ENCODE data around the gene PSMD11.

PSMD11 gene

GRCh38 chr17:32508926-32509325 is 64.6 kb downstream of the PSMD11 start:
- Histone ChIP-seq H3K79me2 (no peaks in the 10 kb centered on the region), H3K4me2 (ENCODE audit: low read length) (no peak overlapping the region), H3K27ac (no peak overlapping the region), H3K27me3 (ENCODE audit: control insufficient read depth, insufficient read depth, low read length) (no peaks in the 10 kb centered on the region), H3K9me3 (ENCODE audit: control insufficient read depth, low read length) (no peaks in the 10 kb centered on the region), H3K4me3 (ENCODE audit: low read depth, low read length) (no peak overlapping the region), H3K4me1 (no peaks in the 10 kb centered on the region), H3K9ac (no peak overlapping the region), H3K36me3 (ENCODE audit: control insufficient read depth, insufficient read depth, low read length) (no peaks in the 10 kb centered on the region), H2AFZ (no peak overlapping the region)
- TF ChIP-seq, protein P1, sequence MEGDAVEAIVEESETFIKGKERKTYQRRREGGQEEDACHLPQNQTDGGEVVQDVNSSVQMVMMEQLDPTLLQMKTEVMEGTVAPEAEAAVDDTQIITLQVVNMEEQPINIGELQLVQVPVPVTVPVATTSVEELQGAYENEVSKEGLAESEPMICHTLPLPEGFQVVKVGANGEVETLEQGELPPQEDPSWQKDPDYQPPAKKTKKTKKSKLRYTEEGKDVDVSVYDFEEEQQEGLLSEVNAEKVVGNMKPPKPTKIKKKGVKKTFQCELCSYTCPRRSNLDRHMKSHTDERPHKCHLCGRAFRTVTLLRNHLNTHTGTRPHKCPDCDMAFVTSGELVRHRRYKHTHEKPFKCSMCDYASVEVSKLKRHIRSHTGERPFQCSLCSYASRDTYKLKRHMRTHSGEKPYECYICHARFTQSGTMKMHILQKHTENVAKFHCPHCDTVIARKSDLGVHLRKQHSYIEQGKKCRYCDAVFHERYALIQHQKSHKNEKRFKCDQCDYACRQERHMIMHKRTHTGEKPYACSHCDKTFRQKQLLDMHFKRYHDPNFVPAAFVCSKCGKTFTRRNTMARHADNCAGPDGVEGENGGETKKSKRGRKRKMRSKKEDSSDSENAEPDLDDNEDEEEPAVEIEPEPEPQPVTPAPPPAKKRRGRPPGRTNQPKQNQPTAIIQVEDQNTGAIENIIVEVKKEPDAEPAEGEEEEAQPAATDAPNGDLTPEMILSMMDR (IDR thresholded peaks at IDR 0.05), result no peak

DNA sequence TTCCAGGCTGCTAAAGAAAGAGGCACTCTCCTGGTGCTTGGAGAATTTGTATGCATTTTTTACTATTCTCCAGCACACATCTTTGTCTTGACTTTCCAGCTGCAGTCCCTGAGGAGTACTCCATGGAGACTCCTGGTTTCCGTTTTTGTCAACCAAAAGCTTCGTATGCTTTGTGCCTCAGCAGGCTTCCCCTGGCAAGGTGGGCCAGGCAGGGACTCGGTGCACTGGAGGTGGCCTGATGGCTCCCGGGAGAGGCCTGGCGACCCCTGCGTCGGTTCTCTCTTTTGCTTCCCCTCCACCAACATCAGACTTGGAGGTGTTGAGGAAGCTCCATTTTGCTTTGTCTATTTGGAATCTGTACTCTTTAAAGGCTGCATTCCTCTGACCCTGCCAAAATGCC is 66.2 kb downstream of the PSMD11 start:
- H3K4me3 ChIP-seq (ENCODE audit: low read depth, low read length), result no peak overlapping the region
- no peak overlapping the region for H3K27ac ChIP-seq
- H3K36me3 ChIP-seq (ENCODE audit: control insufficient read depth, insufficient read depth, low read length), result no peaks in the 10 kb centered on the region
- TF ChIP-seq, protein P1 (IDR thresholded peaks at IDR 0.05), result no peak
- H3K9ac ChIP-seq, result no peak overlapping the region
- no peaks in the 10 kb centered on the region for H3K9me3 ChIP-seq (ENCODE audit: control insufficient read depth, low read length)
- H3K4me1 ChIP-seq, result no peaks in the 10 kb centered on the region
- H2AFZ ChIP-seq, result no peak overlapping the region
- no peaks in the 10 kb centered on the region for H3K27me3 ChIP-seq (ENCODE audit: control insufficient read depth, insufficient read depth, low read length)
- no peaks in the 10 kb centered on the region for H3K79me2 ChIP-seq
- H3K4me2 ChIP-seq (ENCODE audit: low read length), result no peak overlapping the region

DNA sequence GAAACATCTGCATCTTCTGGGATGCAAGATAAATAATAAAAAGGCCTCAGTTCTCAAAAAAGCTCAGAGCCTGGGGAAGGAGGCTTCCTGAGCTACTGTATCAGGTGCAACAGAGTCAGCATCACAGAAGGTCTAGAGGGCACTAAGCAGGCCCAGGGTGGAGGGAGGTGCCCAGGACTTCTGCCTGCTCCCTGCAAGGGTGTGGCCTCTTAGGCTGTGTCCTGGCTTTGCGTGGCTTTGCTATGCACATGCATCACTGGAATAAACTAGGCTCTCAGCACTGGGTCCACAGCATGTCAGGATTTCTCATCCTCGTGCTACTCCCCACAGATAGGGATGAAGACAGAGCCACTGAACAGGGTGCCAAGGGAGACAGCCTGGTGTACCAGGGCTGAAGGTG is 68.0 kb downstream of the PSMD11 start:
- TF ChIP-seq, protein P1 (IDR thresholded peaks at IDR 0.05), result no peak
- H3K36me3 ChIP-seq (ENCODE audit: control insufficient read depth, insufficient read depth, low read length), result no peaks in the 10 kb centered on the region
- no peak overlapping the region for H3K9ac ChIP-seq
- H3K79me2 ChIP-seq, result no peaks in the 10 kb centered on the region
- H3K27ac ChIP-seq, result no peak overlapping the region
- no peak overlapping the region for H3K4me3 ChIP-seq (ENCODE audit: low read depth, low read length)
- H3K27me3 ChIP-seq (ENCODE audit: control insufficient read depth, insufficient read depth, low read length), result no peaks in the 10 kb centered on the region
- no peaks in the 10 kb centered on the region for H3K9me3 ChIP-seq (ENCODE audit: control insufficient read depth, low read length)
- no peak overlapping the region for H3K4me2 ChIP-seq (ENCODE audit: low read length)
- no peaks in the 10 kb centered on the region for H3K4me1 ChIP-seq
- H2AFZ ChIP-seq, result no peak overlapping the region

DNA sequence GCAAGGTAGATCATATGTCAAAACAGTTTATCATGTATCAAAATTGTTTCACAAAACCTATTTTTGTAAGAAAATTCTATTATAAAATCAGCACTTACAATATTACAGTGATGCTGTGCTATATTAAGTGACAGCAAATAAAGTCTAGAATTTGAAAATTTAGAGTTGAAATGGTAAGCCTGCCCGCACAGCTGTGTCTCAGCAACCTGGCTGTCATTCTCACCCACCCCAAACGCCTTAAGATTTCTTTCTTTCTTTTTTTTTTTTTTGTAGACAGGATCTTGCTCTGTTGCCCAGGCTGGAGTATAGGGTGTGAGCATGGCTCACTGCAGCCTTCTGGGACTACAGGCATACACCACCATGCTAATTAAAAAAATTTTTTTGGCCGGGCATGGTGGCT is 69.3 kb downstream of the PSMD11 start:
- Histone ChIP-seq H3K27ac (no peak overlapping the region), H3K4me2 (ENCODE audit: low read length) (no peak overlapping the region)
- TF ChIP-seq, protein P1 (IDR thresholded peaks at IDR 0.05), result no peak

GRCh38 chr17:32514606-32515005 is 70.3 kb downstream of the PSMD11 start:
- H2AFZ ChIP-seq, result no peak overlapping the region
- no peaks in the 10 kb centered on the region for H3K9me3 ChIP-seq (ENCODE audit: control insufficient read depth, low read length)
- TF ChIP-seq, protein P1 (IDR thresholded peaks at IDR 0.05), result no peak
- no peaks in the 10 kb centered on the region for H3K36me3 ChIP-seq (ENCODE audit: control insufficient read depth, insufficient read depth, low read length)
- H3K4me2 ChIP-seq (ENCODE audit: low read length), result no peak overlapping the region
- H3K4me3 ChIP-seq (ENCODE audit: low read depth, low read length), result no peak overlapping the region
- no peak overlapping the region for H3K27ac ChIP-seq
- H3K79me2 ChIP-seq, result no peaks in the 10 kb centered on the region
- no peaks in the 10 kb centered on the region for H3K4me1 ChIP-seq
- no peaks in the 10 kb centered on the region for H3K27me3 ChIP-seq (ENCODE audit: control insufficient read depth, insufficient read depth, low read length)
- no peak overlapping the region for H3K9ac ChIP-seq

More for the DNA sequence above, 69.3 kb downstream of the PSMD11 start:
- H3K9me3 ChIP-seq (ENCODE audit: control insufficient read depth, low read length), result no peaks in the 10 kb centered on the region
- no peak overlapping the region for H2AFZ ChIP-seq
- no peaks in the 10 kb centered on the region for H3K36me3 ChIP-seq (ENCODE audit: control insufficient read depth, insufficient read depth, low read length)
- H3K4me1 ChIP-seq, result no peaks in the 10 kb centered on the region
- H3K79me2 ChIP-seq, result no peaks in the 10 kb centered on the region
- H3K27me3 ChIP-seq (ENCODE audit: control insufficient read depth, insufficient read depth, low read length), result no peaks in the 10 kb centered on the region
- H3K9ac ChIP-seq, result no peak overlapping the region
- H3K4me3 ChIP-seq (ENCODE audit: low read depth, low read length), result no peak overlapping the region

Data from parathyroid adenoma (tissue), 2 donors.